ENCODE results near the gene CADM4. TPM values are rescaled to one million over a fixed set of nuclear protein-coding genes. Genes with fewer than 3 reads are reported as not detected.

The CADM4 gene
- total RNA-seq, 1 experiment from 2014 or later, result 28.7 TPM

- no TSS peak for BruUV-seq (replicated peaks)
- ChIA-PET RAD21 (ENCODE audit: low non-redundant PET in 1 of 2, low total read pairs in 2 of 2, uncharacterized antibody in 2 of 2, unreplicated experiment in 2 of 2) (no interaction called here), POLR2A (interaction anchor here (1.2 kb wide), 1 partner anchor 28 kb away, joined by 4 read pairs; the partner anchor contains the start of genes IRGQ and ZNF576), CTCF (interaction anchor here (1.0 kb wide), 1 partner anchor 29 kb away, joined by 4 read pairs; the partner anchor contains the start of gene IRGQ)
- no peak overlapping the region for H3K4me3 ChIP-seq (replicated peaks in 1 of 2; ENCODE audit: low read depth in 1 of 2, low read length in 2 of 2)
- H3K4me1 ChIP-seq (ENCODE audit: control insufficient read depth in 1 of 2, insufficient read depth in 2 of 2, low read length in 2 of 2), result peaks cover 19 to 30% of the 10 kb centered on the region in 2 experiments
- no peak overlapping the region for H2AFZ ChIP-seq (ENCODE audit: low read depth, low read length, poor library complexity, severe bottlenecking)
- no peaks in the 10 kb centered on the region for H4K20me1 ChIP-seq (ENCODE audit: insufficient read depth)
- ATAC-seq (peak; percentile 30), DNase-seq (ENCODE audit: low read depth, low spot score) (peak; percentile 29)
- H3K27me3 ChIP-seq (ENCODE audit: insufficient read depth, low read length), result no peaks in the 10 kb centered on the region
- intact Hi-C loops (cut with micrococcal nuclease), result no loop called here
- no peaks in the 10 kb centered on the region for H3K9me3 ChIP-seq (ENCODE audit: control insufficient read depth in 1 of 2, insufficient read depth in 1 of 2, low read depth in 1 of 2, low read length in 2 of 2)
- no peaks in the 10 kb centered on the region for H3K9me2 ChIP-seq (ENCODE audit: insufficient read depth)
- TF ChIP-seq JUND (IDR thresholded peaks at IDR 0.05) (no peak), SRF (IDR thresholded peaks at IDR 0.05; ENCODE audit: low read depth) (no peak), POLR2A (IDR thresholded peaks at IDR 0.05; ENCODE audit: borderline replicate concordance, extremely low read depth, insufficient read depth, insufficient read length) (no peak), EGR1 (IDR thresholded peaks at IDR 0.05; ENCODE audit: low read depth) (no peak), YY1 (IDR thresholded peaks at IDR 0.05; ENCODE audit: extremely low read depth, insufficient replicate concordance, low read depth, low read length) (no peak), ELF1 (IDR thresholded peaks at IDR 0.05; ENCODE audit: borderline replicate concordance, low read depth) (no peak), POLR2AphosphoS5 (IDR thresholded peaks at IDR 0.05; ENCODE audit: low read depth, low read length) (no peak), CTCF (IDR thresholded peaks at IDR 0.05 in 2 of 3, conservative IDR thresholded peaks at IDR 0.05 in 1 of 3; ENCODE audit: borderline replicate concordance in 1 of 3, insufficient read depth in 1 of 3, low read depth in 2 of 3, low read length in 2 of 3) (no peak)
- TF ChIP-seq, protein P1, sequence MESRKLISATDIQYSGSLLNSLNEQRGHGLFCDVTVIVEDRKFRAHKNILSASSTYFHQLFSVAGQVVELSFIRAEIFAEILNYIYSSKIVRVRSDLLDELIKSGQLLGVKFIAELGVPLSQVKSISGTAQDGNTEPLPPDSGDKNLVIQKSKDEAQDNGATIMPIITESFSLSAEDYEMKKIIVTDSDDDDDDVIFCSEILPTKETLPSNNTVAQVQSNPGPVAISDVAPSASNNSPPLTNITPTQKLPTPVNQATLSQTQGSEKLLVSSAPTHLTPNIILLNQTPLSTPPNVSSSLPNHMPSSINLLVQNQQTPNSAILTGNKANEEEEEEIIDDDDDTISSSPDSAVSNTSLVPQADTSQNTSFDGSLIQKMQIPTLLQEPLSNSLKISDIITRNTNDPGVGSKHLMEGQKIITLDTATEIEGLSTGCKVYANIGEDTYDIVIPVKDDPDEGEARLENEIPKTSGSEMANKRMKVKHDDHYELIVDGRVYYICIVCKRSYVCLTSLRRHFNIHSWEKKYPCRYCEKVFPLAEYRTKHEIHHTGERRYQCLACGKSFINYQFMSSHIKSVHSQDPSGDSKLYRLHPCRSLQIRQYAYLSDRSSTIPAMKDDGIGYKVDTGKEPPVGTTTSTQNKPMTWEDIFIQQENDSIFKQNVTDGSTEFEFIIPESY (IDR thresholded peaks at IDR 0.05; ENCODE audit: extremely low read depth, insufficient replicate concordance, low read length), result no peak
- TF ChIP-seq, protein P2, sequence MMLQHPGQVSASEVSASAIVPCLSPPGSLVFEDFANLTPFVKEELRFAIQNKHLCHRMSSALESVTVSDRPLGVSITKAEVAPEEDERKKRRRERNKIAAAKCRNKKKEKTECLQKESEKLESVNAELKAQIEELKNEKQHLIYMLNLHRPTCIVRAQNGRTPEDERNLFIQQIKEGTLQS (IDR thresholded peaks at IDR 0.05), result no peak
- H3K9ac ChIP-seq (ENCODE audit: low read length), result no peak overlapping the region
- H3K27ac ChIP-seq (ENCODE audit: low read depth, low read length), result peak overlapping the region; percentile 34; the same call in 1 of the 2 replicates
- H3K4me2 ChIP-seq (ENCODE audit: low read length), result peak overlapping the region; percentile 26; the same call in 1 of the 2 replicates
- H3K79me2 ChIP-seq (ENCODE audit: insufficient read depth, low read length), result peaks cover 4% of the 10 kb centered on the region; the same call in 1 of the 2 replicates
- no peaks in the 10 kb centered on the region for H3K36me3 ChIP-seq (ENCODE audit: control insufficient read depth in 1 of 2, insufficient read depth in 2 of 2, low read length in 2 of 2)
Measured at GRCh38 chr19:43623889-43624670, 15.6 kb downstream of the CADM4 start.
